Medulla oblongata (tissue), 1 donor: ENCODE measurements around the gene ADCY10.
"Not testable (repeated sequence)": the region's sequence is repeated elsewhere in the genome, so short reads cannot be mapped to it uniquely, and the experiment has no call there.

Source experiments
- DNase-seq: peaks from one replicate; pipeline ENCODE4 v3.0.0-alpha.2; 2015; ENCODE audit errors: extremely low spot score

ADCY10 gene

GRCh38 chr1:167860231-167860923 is 53.6 kb downstream of the ADCY10 start:
- no peak for DNase-seq

DNA sequence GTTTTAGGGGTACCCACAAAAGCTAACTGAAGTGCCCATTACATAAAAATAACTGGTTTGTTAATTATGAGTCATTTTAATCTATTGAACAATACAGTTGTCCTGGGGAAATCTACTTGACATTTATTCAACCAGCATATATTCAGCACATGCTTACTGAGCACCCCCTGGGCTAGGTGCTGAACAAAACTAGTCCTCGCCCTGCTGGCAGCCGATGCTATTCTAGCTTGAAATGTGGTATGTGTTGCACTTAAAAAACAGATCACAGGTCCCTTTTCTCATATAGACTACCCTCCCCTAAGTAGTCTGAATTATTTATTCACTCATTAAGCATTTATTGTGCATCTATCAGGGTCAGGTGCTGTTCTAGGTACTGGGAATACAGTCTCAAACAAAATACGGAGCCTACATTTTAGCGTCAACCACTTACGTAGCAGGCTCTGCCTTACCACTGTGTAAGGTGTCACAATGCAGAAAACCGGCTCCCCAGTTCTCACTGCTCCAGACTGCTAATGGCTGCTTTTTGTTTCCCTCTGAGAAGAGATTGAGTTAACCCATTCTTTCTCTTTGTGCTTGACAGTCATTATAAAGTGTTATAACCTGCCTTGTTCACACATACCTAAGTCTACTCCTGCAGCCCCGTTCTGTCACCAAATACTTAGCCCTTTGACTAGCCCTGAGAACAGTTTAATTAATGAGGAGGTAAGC is 57.1 kb downstream of the ADCY10 start:
- DNase-seq: no peak

GRCh38 chr1:167854184-167854583 is 59.8 kb downstream of the ADCY10 start:
- no peak for DNase-seq

- DNase-seq: no peak
Measured at GRCh38 chr1:167849666-167850065, 64.3 kb downstream of the ADCY10 start.

DNA sequence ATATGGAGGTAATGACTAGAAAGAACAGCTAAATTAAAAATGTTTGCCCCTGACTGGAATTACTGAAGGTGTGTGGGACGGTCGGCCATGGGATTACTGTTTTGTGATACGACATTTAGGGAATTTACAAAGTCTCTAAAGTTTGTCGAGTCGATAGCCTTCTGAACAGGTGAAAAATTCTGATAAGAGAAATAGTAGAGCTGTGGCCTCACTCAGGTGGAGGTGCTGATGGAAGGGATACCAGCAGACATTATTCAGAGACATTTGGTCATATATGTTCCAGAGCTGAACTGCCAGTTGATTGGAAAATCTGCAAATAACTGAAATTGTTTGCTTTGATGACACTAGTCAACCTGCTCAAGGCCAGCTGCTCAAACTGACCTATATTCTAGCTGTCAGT is 71.1 kb downstream of the ADCY10 start:
- DNase-seq: no peak

GRCh38 chr1:167841530-167841929 is 72.4 kb downstream of the ADCY10 start:
- no peak for DNase-seq

DNA sequence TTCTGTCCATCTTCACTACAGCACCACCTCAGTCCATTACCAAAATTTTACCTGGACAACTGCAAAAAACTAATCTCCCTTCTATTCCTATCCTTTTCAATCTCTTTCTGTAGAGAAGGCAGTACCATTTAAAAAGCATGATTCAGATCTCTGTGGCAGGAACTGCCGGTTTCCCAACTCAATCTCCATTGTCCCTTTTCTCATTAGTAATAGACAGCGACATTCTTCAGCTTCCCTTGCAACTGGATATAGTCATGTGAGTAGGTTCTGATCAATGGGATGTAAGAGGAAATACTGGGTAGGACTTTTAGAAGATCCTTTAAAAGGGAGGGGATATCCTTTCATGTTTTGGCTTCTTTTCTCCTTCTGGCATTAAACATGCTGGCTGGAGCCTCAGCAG is 74.9 kb downstream of the ADCY10 start:
- DNase-seq: no peak

- no peak for DNase-seq
Measured at GRCh38 chr1:167837326-167837725, 76.6 kb downstream of the ADCY10 start.

DNA sequence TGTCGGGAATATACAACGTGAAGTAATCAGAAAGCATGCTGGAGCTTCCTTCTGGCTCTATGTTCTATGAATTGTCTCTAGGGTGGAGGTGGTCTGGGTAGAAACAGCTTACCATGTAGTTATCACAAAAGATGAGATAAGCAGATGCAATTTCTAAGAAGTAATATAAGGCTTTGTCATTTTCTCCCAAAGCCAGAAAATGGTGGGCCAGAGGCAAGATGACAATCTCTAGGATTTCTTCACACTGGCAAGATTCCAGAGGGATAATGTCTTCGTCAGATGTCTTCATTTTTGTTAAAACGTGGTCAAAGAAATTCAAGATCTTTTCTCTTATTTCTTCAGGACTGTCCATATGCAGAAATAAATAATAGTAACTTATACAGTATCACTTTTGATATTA is 77.7 kb downstream of the ADCY10 start:
- DNase-seq: no peak

DNA sequence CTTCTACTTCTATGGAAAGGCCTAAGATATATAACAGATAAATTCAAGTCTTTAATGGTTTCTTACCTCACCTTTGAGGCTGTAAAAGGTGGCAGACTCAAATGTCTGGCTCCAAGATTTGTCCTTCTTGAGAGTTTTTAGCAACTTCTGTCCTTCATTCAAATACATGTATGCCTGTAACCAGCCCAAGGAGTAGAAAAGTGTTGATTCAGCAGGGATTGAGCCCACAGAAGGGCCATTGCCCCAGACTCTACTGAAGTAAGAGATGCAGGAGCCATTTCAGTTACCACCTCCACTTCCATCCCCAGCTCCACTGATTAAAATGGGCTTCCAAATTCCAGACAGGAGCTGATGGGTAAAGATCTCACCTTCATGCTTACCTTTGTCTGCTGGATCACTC is 80.0 kb downstream of the ADCY10 start:
- DNase-seq: no peak

DNA sequence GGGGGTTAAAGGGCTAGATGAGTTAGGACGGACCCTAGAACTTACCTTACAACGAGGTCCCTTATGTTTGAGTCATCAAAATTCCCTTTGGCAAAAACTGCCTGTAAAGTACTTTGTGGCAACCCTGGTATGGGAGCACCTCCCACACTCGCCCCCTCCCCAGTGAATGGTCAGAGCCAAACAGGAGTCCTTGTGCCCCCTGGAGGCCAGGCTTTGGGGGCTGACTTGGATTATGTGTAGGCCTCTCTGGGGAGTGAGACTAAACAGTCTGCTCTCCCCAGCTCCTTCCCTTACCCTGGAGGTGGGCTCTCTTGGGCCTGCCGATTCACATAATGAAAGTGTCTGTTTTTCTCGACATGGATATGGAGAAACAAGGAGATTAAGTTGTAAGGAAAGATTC is 81.2 kb downstream of the ADCY10 start:
- no peak for DNase-seq

DNA sequence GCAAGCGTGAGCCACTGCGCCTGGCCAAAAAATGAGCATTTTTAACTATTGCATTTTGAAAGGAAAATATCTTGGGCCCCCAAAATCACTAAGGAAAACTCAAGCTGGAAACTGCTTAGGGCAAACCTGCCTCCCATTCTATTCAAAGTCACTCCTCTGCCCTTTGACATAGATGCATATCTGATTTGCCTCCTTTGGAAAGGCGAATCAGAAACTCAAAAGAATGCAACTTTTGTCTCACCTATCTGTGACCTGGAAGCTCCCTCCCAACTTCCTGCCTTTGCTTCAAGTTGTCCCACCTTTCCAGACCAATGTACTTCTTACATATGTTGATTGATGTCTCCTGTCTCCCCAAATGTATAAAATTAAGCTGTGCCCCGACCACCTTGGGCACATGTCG is 83.3 kb downstream of the ADCY10 start:
- not testable (repeated sequence) for DNase-seq

GRCh38 chr1:167829868-167830267 is 84.1 kb downstream of the ADCY10 start:
- no peak for DNase-seq

GRCh38 chr1:167826127-167826526 is 87.8 kb downstream of the ADCY10 start:
- DNase-seq: no peak

DNA sequence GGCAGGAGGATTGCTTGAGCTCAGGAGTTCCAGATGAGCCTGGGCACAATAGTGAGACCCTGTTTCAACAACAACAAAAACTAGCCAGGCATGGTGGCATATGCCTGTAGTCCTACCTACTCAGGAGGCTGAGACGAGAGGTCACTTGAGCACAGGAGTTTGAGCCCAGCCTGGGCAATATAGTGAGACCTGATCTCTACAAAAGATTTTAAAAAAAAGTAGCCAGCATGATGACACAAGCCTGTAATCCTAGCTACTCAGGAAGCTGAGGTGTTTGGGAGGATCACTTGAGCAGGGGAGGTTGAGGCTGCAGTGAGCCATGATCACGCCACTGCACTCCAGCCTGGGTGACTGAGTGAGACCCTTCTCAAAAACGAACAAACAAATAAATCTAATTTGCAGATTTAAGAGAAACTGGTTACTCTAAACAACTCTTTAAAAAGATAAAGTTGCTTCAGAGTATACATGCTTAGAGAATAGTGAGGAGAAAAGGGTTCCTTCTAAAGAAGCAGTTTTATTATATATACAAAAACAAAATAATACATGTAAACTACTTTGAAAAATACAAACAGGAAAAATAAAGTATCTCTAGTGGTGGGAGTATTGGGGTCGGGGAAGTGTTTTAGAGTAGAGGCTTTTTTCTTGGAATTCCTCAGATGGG is 88.4 kb downstream of the ADCY10 start:
- DNase-seq: no peak

DNA sequence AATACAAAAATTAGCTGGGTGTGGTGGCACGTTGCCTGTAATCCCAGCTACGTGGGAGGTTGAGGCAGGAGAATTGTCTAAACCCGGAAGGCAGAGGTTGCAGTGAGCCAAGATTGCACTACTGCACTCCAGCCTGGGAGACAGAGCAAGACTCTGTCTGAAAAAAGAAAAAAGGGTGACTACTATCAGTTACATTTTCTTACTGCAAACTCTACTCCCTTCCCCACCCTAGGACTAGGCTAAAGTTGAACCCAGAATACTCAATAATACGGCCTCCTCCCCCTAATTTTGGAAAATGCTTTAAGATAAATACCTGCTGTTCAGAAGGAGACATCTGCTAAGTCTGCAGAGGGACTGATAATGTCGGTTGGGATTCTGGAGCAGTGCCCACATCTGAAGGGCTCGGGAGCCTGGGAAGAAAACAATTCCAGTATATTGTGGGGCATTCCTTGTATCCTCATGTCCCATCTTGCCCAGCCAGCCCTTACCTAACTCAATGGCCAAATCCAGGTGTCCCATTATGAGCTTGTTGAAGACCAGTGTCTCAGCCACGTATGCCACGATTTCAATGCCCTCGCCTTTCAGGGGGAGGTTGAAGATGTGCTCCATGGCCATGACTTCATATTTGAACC is 89.7 kb downstream of the ADCY10 start:
- no peak for DNase-seq

GRCh38 chr1:167821969-167822685 is 91.8 kb downstream of the ADCY10 start:
- no peak for DNase-seq

DNA sequence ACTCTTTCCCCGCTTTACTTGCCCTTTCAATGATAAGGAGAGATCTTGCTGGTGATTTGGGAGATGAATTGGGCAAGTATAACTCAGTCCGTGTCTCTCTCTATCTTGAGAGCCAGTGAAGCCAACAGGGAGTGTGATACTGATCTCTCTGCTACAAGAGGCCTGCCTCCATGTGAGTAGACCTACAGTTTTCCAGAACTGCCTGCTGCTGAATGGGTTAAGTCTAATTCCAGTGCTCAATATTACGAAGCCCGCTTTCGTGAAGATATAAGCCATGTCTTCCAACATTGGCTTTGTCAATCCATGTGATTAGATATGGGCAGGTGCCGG is 92.6 kb downstream of the ADCY10 start:
- DNase-seq: no peak

GRCh38 chr1:167820684-167821355 is 93.1 kb downstream of the ADCY10 start:
- DNase-seq: no peak

- DNase-seq: peak; percentile 64
Measured at GRCh38 chr1:167819849-167820683, 93.9 kb downstream of the ADCY10 start.

DNA sequence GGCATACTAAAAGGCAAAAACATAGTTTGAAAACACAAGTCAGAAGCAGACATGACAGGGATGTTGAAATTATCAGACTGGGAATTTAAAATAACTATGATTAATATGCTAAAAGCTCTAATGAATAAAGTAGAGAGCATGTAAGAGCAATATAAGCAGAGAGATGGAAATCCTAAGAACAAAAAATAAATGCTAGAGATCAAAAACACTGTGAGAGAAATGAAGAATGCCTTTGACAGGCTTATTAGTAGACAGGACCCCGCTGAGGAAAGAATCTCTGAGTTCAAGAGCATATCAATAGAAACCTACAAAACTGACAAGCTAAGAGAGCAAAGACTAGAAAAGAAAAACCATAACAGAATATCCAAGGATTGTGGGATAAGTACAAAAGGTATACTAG is 98.3 kb downstream of the ADCY10 start:
- no peak for DNase-seq
